ENCODE data around the gene LRRC75B.

- TF ChIP-seq CTCF (IDR thresholded peaks at IDR 0.05) (no peak), POLR2A (IDR thresholded peaks at IDR 0.05) (no peak)
These were observed 619 bp downstream of the LRRC75B start for GRCh38 chr22:24592058-24592850.

All from esophagus squamous epithelium (tissue), 4 donors.